ENCODE measurements around the gene SLCO4A1. TPM values are rescaled to one million over a fixed set of nuclear protein-coding genes. Genes with fewer than 3 reads are reported as not detected.

Gene SLCO4A1
- total and polyA plus RNA-seq, 4 donors = 4.7 to 152 (median 42.5) TPM

DNA sequence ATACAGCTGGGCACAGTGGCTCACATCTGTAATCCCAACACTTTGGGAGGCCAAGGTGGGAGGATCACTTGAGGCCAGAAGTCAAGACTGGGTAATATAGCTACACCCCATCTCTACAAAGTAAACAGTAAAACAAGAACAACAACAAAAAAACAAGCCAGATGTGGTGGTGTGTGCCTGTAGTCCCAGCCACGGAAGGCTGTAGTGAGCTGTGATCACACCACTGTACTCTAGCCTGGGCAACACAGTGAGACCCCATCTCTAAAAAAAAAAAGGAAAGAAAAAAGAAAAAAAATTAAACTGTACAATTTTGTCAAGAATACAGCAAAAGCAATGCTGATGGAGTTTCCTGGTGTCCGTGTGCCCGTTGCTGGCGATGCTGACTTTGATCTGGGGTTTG, 47.2 kb upstream of the SLCO4A1 start:
- H3K27ac ChIP-seq (ENCODE audit: low read depth in 1 of 2, low read length in 1 of 2) = no peak overlapping the region
- TF ChIP-seq, protein P1, sequence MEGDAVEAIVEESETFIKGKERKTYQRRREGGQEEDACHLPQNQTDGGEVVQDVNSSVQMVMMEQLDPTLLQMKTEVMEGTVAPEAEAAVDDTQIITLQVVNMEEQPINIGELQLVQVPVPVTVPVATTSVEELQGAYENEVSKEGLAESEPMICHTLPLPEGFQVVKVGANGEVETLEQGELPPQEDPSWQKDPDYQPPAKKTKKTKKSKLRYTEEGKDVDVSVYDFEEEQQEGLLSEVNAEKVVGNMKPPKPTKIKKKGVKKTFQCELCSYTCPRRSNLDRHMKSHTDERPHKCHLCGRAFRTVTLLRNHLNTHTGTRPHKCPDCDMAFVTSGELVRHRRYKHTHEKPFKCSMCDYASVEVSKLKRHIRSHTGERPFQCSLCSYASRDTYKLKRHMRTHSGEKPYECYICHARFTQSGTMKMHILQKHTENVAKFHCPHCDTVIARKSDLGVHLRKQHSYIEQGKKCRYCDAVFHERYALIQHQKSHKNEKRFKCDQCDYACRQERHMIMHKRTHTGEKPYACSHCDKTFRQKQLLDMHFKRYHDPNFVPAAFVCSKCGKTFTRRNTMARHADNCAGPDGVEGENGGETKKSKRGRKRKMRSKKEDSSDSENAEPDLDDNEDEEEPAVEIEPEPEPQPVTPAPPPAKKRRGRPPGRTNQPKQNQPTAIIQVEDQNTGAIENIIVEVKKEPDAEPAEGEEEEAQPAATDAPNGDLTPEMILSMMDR (IDR thresholded peaks at IDR 0.05; ENCODE audit: control extremely low read depth, extremely low read depth) = no peak
- 62 to 67% methylated on average over 4 of the region's 4 CpGs for WGBS, 2 donors
- H3K4me3 ChIP-seq = no peak overlapping the region
- H3K27me3 ChIP-seq (ENCODE audit: control insufficient read depth in 3 of 3, insufficient read depth in 3 of 3, low read length in 2 of 3) = peaks cover 0 to 38% (median 9%) of the 10 kb centered on the region in 3 donors
- no peak for ATAC-seq (ENCODE audit: insufficient read depth, low FRiP score)
- no peaks in the 10 kb centered on the region for H3K36me3 ChIP-seq (ENCODE audit: control insufficient read depth in 4 of 4, insufficient read depth in 4 of 4, low read length in 4 of 4)
- no peak for DNase-seq
- H3K9ac ChIP-seq (ENCODE audit: insufficient read depth in 1 of 2, low read length in 2 of 2) = no peak overlapping the region
- peaks cover 0 to 6% (median 0%) of the 10 kb centered on the region in 5 donors for H3K4me1 ChIP-seq (ENCODE audit: control insufficient read depth in 5 of 5, insufficient read depth in 5 of 5, low read length in 5 of 5)
- H3K9me3 ChIP-seq (ENCODE audit: control insufficient read depth in 4 of 4, insufficient read depth in 3 of 4, low read length in 3 of 4) = no peaks in the 10 kb centered on the region

DNA sequence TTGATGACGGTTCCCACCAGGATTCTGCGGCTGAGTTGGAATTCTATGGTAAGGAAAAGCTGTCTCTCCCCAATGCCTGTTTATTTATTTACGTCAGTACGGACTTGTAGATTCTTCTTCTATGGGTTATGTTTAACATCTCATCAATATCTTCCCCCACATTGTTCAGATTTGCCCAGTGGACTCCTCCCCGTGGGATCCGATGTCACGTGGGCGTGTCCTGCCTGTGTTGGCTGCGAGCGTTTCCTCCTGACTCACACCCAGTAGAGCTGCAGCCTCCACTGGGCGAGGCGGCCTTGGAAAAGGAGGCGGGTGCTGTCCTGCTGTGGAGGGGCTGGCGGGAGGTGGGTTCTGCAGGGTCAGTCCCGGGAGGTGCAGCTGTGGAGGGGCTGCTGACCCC, 46.8 kb upstream of the SLCO4A1 start:
- Histone ChIP-seq H3K9me3 (ENCODE audit: control insufficient read depth in 4 of 4, insufficient read depth in 3 of 4, low read length in 3 of 4) (no peaks in the 10 kb centered on the region), H3K27me3 (ENCODE audit: control insufficient read depth in 3 of 3, insufficient read depth in 3 of 3, low read length in 2 of 3) (peaks cover 0 to 38% (median 11%) of the 10 kb centered on the region in 3 donors), H3K4me3 (no peak overlapping the region), H3K36me3 (ENCODE audit: control insufficient read depth in 4 of 4, insufficient read depth in 4 of 4, low read length in 4 of 4) (no peaks in the 10 kb centered on the region), H3K9ac (ENCODE audit: insufficient read depth in 1 of 2, low read length in 2 of 2) (no peak overlapping the region), H3K4me1 (ENCODE audit: control insufficient read depth in 5 of 5, insufficient read depth in 5 of 5, low read length in 5 of 5) (peaks cover 0 to 6% (median 0%) of the 10 kb centered on the region in 5 donors), H3K27ac (ENCODE audit: low read depth in 1 of 2, low read length in 1 of 2) (no peak overlapping the region)
- ATAC-seq (ENCODE audit: insufficient read depth, low FRiP score) (no peak), DNase-seq (no peak)
- TF ChIP-seq, protein P1 (IDR thresholded peaks at IDR 0.05; ENCODE audit: control extremely low read depth, extremely low read depth) = no peak
- 33 to 51% methylated on average over 15 of the region's 15 CpGs for WGBS, 2 donors

DNA sequence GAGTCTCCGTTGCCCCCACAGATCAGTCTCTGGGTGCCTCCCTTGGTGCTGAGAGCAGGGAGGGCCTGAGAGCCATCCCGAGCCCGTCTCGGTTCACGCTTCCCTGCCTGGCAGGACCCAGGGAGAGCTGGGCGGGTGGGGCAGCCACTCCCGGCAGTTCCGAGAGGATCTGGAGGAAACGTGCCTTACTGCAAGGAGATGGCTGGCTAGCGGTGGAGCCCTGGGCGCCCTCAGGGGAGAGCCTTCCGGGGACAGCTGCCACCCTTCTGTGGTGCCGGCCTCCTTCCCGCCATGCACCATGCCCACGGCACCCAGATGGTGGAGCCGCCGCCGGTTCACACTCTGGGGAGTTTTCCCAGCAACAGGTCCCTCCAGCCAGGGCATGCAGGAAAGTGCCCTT, 45.8 kb upstream of the SLCO4A1 start:
- Histone ChIP-seq H3K27ac (ENCODE audit: low read depth in 1 of 2, low read length in 1 of 2) (no peak overlapping the region), H3K4me1 (ENCODE audit: control insufficient read depth in 5 of 5, insufficient read depth in 5 of 5, low read length in 5 of 5) (peaks cover 0 to 3% (median 0%) of the 10 kb centered on the region in 5 donors), H3K9me3 (ENCODE audit: control insufficient read depth in 4 of 4, insufficient read depth in 3 of 4, low read length in 3 of 4) (no peaks in the 10 kb centered on the region), H3K9ac (ENCODE audit: insufficient read depth in 1 of 2, low read length in 2 of 2) (no peak overlapping the region), H3K27me3 (ENCODE audit: control insufficient read depth in 3 of 3, insufficient read depth in 3 of 3, low read length in 2 of 3) (peaks cover 0 to 37% (median 12%) of the 10 kb centered on the region in 3 donors), H3K36me3 (ENCODE audit: control insufficient read depth in 4 of 4, insufficient read depth in 4 of 4, low read length in 4 of 4) (no peaks in the 10 kb centered on the region), H3K4me3 (no peak overlapping the region)
- TF ChIP-seq, protein P1 (IDR thresholded peaks at IDR 0.05; ENCODE audit: control extremely low read depth, extremely low read depth) = no peak
- 68 to 90% methylated on average over 15 to 18 of the region's 18 CpGs for WGBS, 2 donors
- DNase-seq (no peak), ATAC-seq (ENCODE audit: insufficient read depth, low FRiP score) (no peak)

DNA sequence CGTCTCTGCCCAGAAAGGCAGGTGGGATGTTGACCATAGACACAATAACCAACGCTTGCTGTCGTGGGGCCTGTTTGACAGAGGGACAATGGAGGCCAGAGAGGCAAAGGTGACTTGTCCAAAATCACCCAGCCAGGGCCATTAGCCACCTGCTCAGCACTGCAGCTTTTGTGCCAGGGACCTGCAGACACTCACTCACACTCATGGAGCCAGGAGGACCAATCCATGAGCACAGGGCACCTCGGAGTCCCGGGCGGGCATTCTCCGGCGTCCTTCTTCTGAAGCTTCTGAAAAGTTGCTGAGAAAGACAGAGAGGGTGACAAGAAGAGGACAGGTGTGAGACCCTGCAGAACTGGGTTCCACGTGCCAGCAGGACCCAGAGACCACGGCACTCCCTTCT, 45.4 kb upstream of the SLCO4A1 start:
- peaks cover 0 to 3% (median 0%) of the 10 kb centered on the region in 5 donors for H3K4me1 ChIP-seq (ENCODE audit: control insufficient read depth in 5 of 5, insufficient read depth in 5 of 5, low read length in 5 of 5)
- H3K27ac ChIP-seq (ENCODE audit: low read depth in 1 of 2, low read length in 1 of 2) = no peak overlapping the region
- no peak overlapping the region for H3K9ac ChIP-seq (ENCODE audit: insufficient read depth in 1 of 2, low read length in 2 of 2)
- no peaks in the 10 kb centered on the region for H3K9me3 ChIP-seq (ENCODE audit: control insufficient read depth in 4 of 4, insufficient read depth in 3 of 4, low read length in 3 of 4)
- H3K4me3 ChIP-seq = no peak overlapping the region
- no peaks in the 10 kb centered on the region for H3K36me3 ChIP-seq (ENCODE audit: control insufficient read depth in 4 of 4, insufficient read depth in 4 of 4, low read length in 4 of 4)
- 87 to 92% methylated on average over 10 of the region's 10 CpGs for WGBS, 2 donors
- ATAC-seq (ENCODE audit: insufficient read depth, low FRiP score) (no peak), DNase-seq (no peak)
- H3K27me3 ChIP-seq (ENCODE audit: control insufficient read depth in 3 of 3, insufficient read depth in 3 of 3, low read length in 2 of 3) = peaks cover 0 to 38% (median 12%) of the 10 kb centered on the region in 3 donors
- TF ChIP-seq, protein P1 (IDR thresholded peaks at IDR 0.05; ENCODE audit: control extremely low read depth, extremely low read depth) = no peak
